ENCODE results near the gene HIP1R.

GRCh38 chr12:122795807-122796206, 39.5 kb upstream of the HIP1R start:
- no peak for TF ChIP-seq BHLHE40 (IDR thresholded peaks at IDR 0.05; ENCODE audit: low read length)
- no peak for TF ChIP-seq BATF2 (CRISPR knock-in tag; IDR thresholded peaks at IDR 0.05)
- no peak for TF ChIP-seq CREB1 (IDR thresholded peaks at IDR 0.05)
- TF ChIP-seq CREB1 (CRISPR knock-in tag; IDR thresholded peaks at IDR 0.05), result no peak
- no peak for TF ChIP-seq MYPOP (CRISPR knock-in tag; IDR thresholded peaks at IDR 0.05)
- no peak for TF ChIP-seq ZNF432 (CRISPR knock-in tag; IDR thresholded peaks at IDR 0.05; ENCODE audit: borderline replicate concordance)
- no peak for TF ChIP-seq CTCF (CRISPR knock-in tag; IDR thresholded peaks at IDR 0.05)

All from HepG2 (cell line).